ENCODE data around the gene COL3A1. TPM values are rescaled to one million over a fixed set of nuclear protein-coding genes. Genes with fewer than 3 reads are reported as not detected.
A peak's percentile ranks its signal among the peaks of the same experiment; 100 is the strongest.

The COL3A1 gene
- total and polyA plus RNA-seq, 11 donors: 17.6 to 1,075 (median 97.4) TPM

- ATAC-seq (no peak), DNase-seq (no peak)
- no peaks in the 10 kb centered on the region for H3K9me3 ChIP-seq
- H3K36me3 ChIP-seq: peaks cover 0 to under 1% (median 0%) of the 10 kb centered on the region in 9 donors
- H3K27me3 ChIP-seq: no peaks in the 10 kb centered on the region
- TF ChIP-seq, protein P1, sequence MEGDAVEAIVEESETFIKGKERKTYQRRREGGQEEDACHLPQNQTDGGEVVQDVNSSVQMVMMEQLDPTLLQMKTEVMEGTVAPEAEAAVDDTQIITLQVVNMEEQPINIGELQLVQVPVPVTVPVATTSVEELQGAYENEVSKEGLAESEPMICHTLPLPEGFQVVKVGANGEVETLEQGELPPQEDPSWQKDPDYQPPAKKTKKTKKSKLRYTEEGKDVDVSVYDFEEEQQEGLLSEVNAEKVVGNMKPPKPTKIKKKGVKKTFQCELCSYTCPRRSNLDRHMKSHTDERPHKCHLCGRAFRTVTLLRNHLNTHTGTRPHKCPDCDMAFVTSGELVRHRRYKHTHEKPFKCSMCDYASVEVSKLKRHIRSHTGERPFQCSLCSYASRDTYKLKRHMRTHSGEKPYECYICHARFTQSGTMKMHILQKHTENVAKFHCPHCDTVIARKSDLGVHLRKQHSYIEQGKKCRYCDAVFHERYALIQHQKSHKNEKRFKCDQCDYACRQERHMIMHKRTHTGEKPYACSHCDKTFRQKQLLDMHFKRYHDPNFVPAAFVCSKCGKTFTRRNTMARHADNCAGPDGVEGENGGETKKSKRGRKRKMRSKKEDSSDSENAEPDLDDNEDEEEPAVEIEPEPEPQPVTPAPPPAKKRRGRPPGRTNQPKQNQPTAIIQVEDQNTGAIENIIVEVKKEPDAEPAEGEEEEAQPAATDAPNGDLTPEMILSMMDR (IDR thresholded peaks at IDR 0.05): no peak
- no peak for TF ChIP-seq POLR2A (IDR thresholded peaks at IDR 0.05)
- WGBS, 4 donors: 47 to 53% (median 47%) methylated on average over 3 of the region's 3 CpGs
- H3K4me1 ChIP-seq: peaks cover 0 to 10% (median under 1%) of the 10 kb centered on the region in 12 donors
- intact Hi-C loops (cut with DNase I): loop anchor here (5.0 to 10.0 kb wide), 7 partner anchors 85 to 457 kb away; no protein-coding TSS in a partner anchor
- peak overlapping the region in 9 of 12 donors; percentile 10 to 70 (median 57) for H3K4me3 ChIP-seq
- peak overlapping the region in 11 of 12 donors; percentile 1 to 83 (median 70) for H3K27ac ChIP-seq
Measured at GRCh38 chr2:188979187-188980114, 5.3 kb downstream of the COL3A1 start.

DNA sequence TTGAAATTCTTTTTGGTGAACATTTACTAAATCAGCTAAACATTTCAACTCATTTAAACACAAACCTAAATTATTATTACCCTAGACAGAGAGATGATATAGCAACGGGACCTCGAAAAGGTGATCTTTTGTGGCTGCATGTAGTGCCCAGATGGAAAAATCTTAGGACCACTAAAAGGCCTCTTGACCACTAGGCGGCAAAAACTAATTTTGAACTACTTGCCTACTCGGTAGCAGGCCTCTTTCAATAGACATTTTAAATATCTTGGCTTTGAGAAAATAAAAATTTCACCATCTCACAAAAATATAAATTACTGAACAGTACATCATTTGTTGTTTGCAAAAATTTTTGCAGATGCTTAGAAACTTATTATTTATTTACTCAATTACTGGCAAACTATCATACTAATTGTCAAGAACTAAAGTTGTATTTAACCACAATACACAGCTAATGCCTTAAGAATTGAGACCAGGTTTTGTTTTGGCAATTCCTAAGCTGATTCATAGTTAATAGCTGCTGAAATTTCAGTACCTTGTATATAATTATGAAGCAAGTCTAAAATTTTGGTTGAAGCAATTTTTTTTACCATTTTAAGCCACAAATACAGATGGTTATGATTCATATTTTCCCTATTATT, 9.4 kb downstream of the COL3A1 start:
- Histone ChIP-seq H3K4me1 (peaks cover 0 to 30% (median 1%) of the 10 kb centered on the region in 12 donors), H3K4me3 (peak overlapping the region in 3 of 12 donors; percentile 9 to 70 (median 62)), H3K9me3 (no peaks in the 10 kb centered on the region), H3K36me3 (peaks cover 0 to 41% (median 12%) of the 10 kb centered on the region in 9 donors), H3K27ac (peak overlapping the region in 9 of 12 donors; percentile 28 to 80 (median 50)), H3K27me3 (no peaks in the 10 kb centered on the region)
- no peak for TF ChIP-seq POLR2A (IDR thresholded peaks at IDR 0.05)
- TF ChIP-seq, protein P1 (IDR thresholded peaks at IDR 0.05): peak in 10 of 12 donors; percentile 8 to 44 (median 21)
- intact Hi-C loops (cut with DNase I): loop anchor here in 4 of 10 donors (5.0 to 10.0 kb wide), 3 partner anchors 431 to 459 kb away; no protein-coding TSS in a partner anchor
- DNase-seq: no peak
- WGBS, 4 donors: 55 to 81% (median 74%) methylated on average over 4 of the region's 4 CpGs
- peak in 2 of 4 donors; percentile 26 to 66 for ATAC-seq

DNA sequence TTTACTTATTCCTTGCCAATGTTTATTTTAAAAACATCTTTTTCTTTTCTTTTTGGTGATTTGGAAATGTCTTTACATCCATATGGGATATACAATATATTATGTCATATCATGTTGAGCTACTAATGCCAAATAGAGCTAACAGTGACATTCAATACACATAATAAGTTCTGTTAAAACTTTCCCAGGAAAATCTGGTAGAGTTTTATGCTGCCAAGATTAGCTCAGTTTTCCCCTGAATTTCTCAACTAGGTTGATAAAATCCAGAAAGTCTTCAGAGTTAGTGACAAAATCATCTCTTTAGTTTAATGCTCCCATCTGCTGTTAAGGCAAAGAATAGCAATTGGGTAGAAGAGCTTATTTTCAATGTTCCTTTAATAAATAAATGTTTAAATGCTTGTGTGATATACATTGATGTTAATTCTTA, 9.9 kb downstream of the COL3A1 start:
- peak overlapping the region in 3 of 12 donors; percentile 9 to 70 (median 62) for H3K4me3 ChIP-seq
- DNase-seq: no peak
- TF ChIP-seq POLR2A (IDR thresholded peaks at IDR 0.05): no peak
- TF ChIP-seq, protein P1 (IDR thresholded peaks at IDR 0.05): peak in 8 of 12 donors; percentile 7 to 54 (median 35)
- no peaks in the 10 kb centered on the region for H3K9me3 ChIP-seq
- H3K27ac ChIP-seq: peak overlapping the region in 9 of 12 donors; percentile 28 to 80 (median 50)
- peaks cover 0 to 30% (median 1%) of the 10 kb centered on the region in 12 donors for H3K4me1 ChIP-seq
- H3K36me3 ChIP-seq: peaks cover 0 to 46% (median 13%) of the 10 kb centered on the region in 9 donors
- intact Hi-C loops (cut with DNase I): loop anchor here in 4 of 10 donors (5.0 to 10.0 kb wide), 3 partner anchors 431 to 459 kb away; no protein-coding TSS in a partner anchor
- ATAC-seq: peak in 3 of 4 donors; percentile 35 to 67 (median 45)
- no peaks in the 10 kb centered on the region for H3K27me3 ChIP-seq
